SIG-M5 treated with dmso at 0.1 percent for 504 hours (cell line): ENCODE measurements around the gene ZNF559.

Experiments
- DNase-seq: peaks from one replicate; lab custom pipeline; 2025; ENCODE audit not compliant: unreplicated experiment; lab: John Stamatoyannopoulos, UW

The ZNF559 gene

GRCh38 chr19:9353011-9353410 lies 29.0 kb downstream of the ZNF559 start:
- DNase-seq = no peak

DNA sequence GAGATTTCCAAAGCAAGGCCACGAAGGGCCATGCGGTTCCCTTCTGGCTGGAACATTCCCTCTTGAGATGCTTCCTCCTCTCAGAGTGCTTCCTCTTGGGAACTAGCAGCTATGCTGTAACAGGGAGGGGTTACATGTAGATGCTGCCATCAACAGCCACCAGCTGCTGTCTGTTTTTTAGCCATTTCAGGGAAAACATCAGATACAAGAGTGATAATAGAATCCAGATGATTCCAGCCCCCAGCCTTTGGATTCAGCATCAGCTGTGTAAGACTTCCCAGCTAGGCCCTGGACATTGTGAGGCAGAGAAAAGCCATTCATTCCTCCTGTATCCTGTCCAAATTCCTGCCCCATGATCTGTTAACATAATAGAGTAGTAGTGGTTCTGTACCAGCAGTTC lies 30.7 kb downstream of the ZNF559 start:
- no peak for DNase-seq

DNA sequence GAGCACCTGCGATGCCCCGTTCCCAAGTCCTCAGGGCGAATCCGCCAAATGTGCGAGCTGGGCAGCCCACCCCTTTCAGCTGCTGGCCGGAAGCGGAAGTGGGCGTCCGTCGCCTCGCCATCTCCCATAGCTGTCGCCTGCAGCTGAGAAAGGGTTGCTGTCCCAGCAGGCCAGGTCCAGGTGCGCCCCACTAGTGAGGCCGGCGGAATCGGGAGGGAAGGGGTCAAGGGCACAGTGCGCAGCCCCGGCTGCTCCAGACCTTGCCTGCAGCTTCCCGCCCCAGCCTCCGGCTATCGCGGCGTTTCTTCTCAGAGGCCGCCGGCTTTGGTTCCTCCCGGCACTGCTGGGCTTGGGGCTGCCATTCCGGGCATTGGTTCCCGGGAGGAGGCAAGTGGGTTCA lies 38.9 kb downstream of the ZNF559 start, which contains the start of gene ZNF177:
Gene ZNF177, plus strand, starts transcription at position 109 of the 400 bp plus-strand sequence. CDS start 15,299 bp downstream, outside the sequence.
- DNase-seq = no peak

DNA sequence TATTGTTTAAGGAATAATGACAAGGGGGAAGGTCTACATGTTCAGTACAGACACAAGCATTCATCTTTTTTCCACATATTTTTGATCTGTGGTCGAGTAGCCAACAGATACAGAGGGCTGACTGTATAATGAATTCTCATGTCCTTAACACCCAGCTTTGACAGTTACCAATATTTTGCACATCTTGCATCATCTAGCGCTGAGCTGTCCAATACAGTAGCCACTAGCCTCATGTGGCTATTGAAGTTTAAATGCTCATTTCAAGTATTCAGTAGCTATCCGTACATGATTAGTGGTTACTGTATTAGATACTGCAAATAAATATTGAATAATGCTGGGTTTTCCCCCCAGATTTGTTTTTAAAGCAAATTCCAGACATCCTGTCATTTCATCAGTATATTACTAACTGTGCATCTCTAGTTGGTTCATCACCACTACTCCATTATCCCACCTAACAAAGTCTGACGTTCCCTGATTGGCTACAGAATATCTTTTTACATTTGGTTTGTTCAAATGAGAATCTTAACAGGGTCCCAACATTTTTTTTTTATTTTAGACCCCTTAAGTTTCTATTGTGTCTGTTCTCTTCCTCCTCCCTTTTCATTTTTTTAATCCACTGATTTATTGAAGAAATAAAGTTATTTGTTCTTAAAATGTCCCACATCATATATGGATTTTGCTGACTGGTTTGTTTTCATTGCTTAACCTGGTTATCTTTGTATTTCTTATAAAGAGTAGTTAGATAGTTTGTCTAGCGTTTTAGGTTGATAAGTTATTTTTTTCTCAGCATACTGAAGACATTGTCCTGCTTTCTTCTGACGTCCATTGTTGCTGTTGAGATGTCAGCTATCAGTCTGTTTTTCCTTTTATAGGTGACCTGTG lies 47.0 kb downstream of the ZNF559 start:
- DNase-seq = no peak

GRCh38 chr19:9381361-9381785 lies 57.4 kb downstream of the ZNF559 start:
- no peak for DNase-seq
